Upper lobe of left lung (tissue), 6 donors: Measurements from ENCODE around the gene GAS2L1. TPM values are rescaled to one million over a fixed set of nuclear protein-coding genes. Genes with fewer than 3 reads are reported as not detected.

Source experiments
- ATAC-seq, 2 donors: fragments of 200-7000 bp; cut with Tn5 transposase; one replicate each; pipeline ENCODE4 v1.9.1; 2022; ENCODE audit warnings: mild to moderate bottlenecking in 2 of 2, moderate library complexity in 2 of 2; ENCODE audit not compliant: low FRiP score in 2 of 2
- DNase-seq, 2 donors: peaks; one replicate each; pipeline ENCODE4 v3.0.0-alpha.2; 2019 to 2020
- H3K27ac ChIP-seq, 4 donors: fragments of 200-600 bp; sonication (generic); one replicate each; pipeline ENCODE4 v1.5.1; 2016 to 2019
- H3K27me3 ChIP-seq, 4 donors: fragments of 200-600 bp; sonication (generic); one replicate each; pipeline ENCODE4 v1.5.1; 2017 to 2019
- H3K36me3 ChIP-seq, 4 donors: fragments of 200-600 bp; sonication (generic); one replicate each; pipeline ENCODE4 v1.5.1; 2016 to 2019
- H3K4me1 ChIP-seq, 4 donors: fragments of 200-600 bp; sonication (generic); one replicate each; pipeline ENCODE4 v1.5.1; 2018 to 2019
- H3K4me3 ChIP-seq, 4 donors: fragments of 200-600 bp; sonication (generic); one replicate each; pipeline ENCODE4 v1.5.1; 2017 to 2019; ENCODE audit warnings: mild to moderate bottlenecking in 2 of 4, moderate library complexity in 1 of 4
- H3K9me3 ChIP-seq, 4 donors: fragments of 200-600 bp; sonication (generic); one replicate each; pipeline ENCODE4 v1.5.1; 2018 to 2019
- CTCF ChIP-seq, 6 experiments: fragments of 450-650 bp in 4 of 6; fragments of 200-600 bp in 2 of 6; sonication (generic) in 2 of 6; IDR thresholded peaks; one replicate each; pipeline ENCODE4 v1.5.1; 2016 to 2019; ENCODE audit warnings: antibody characterized with exemption in 6 of 6
- EP300 ChIP-seq, 4 donors: sonication (generic); formaldehyde crosslinking; IDR thresholded peaks; one replicate each; pipeline ENCODE4 v1.5.1; 2017; ENCODE audit warnings: antibody characterized with exemption in 4 of 4, control low read depth in 2 of 4
- POLR2A ChIP-seq, 4 donors: fragments of 450-650 bp; IDR thresholded peaks; one replicate each; pipeline ENCODE4 v1.5.1; 2016 to 2017; ENCODE audit warnings: antibody characterized with exemption in 4 of 4, mild to moderate bottlenecking in 2 of 4
- POLR2AphosphoS5 ChIP-seq, 2 donors: sonication (generic); formaldehyde crosslinking; IDR thresholded peaks; one replicate each; pipeline ENCODE4 v1.5.1; 2017; ENCODE audit warnings: antibody characterized with exemption in 2 of 2
- WGBS, 2 donors: methylation state at CpG; one replicate each; pipeline ENCODE4 v1.1.5; 2017 to 2018; 5-methylcytosine and 5-hydroxymethylcytosine counted together
- total RNA-seq, 6 donors: library from RNA; depleted of rRNA in 4 of 6; stranded (reverse); fragments of >200 nt in 4 of 6; gene quantifications; one replicate each; pipeline versions ENCODE4 v1.1.0 to v1.2.1, GENCODE V29; 2016 to 2021
- donor health status: DM: no; HTN: no; CAD: no; lungs with moderate emphysema.
- donor health status: DM: no; HTN: yes; CAD: no; lungs with severe emphysema.

The GAS2L1 gene
- total RNA-seq, 6 donors from 2014 or later: 14.4 to 63.4 (median 36.1) TPM

DNA sequence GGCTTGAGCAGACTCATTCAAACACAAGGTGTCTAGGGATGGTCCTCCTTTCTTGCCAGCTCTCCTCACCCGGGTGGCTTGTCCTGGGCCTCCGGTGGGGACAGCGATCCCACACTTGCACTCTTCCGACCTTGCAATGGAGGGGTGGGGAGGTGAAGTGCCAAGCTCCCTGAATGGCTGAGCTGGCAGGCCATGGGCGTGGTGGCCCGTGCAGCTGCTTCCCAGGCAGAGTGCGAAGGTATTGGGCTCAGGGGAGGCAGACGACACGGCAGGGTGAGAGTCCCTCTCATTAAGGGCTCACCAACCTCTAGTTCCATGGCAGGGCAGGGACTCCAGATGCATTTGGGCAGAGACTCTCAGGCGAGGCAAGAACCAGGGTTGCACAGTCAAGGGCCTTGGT, 20.0 kb downstream of the GAS2L1 start:
- DNase-seq: no peak
- ATAC-seq: no peak
- 95 to 100% methylated on average over 1 to 10 of the region's 10 CpGs for WGBS, 2 donors
- Histone ChIP-seq H3K4me3 (no peak overlapping the region), H3K9me3 (no peaks in the 10 kb centered on the region), H3K27ac (no peak overlapping the region), H3K4me1 (no peaks in the 10 kb centered on the region), H3K36me3 (peaks cover 4 to 52% (median 49%) of the 10 kb centered on the region in 4 donors), H3K27me3 (no peaks in the 10 kb centered on the region)
- TF ChIP-seq POLR2AphosphoS5 (IDR thresholded peaks at IDR 0.05) (no peak), CTCF (IDR thresholded peaks at IDR 0.05) (no peak), POLR2A (IDR thresholded peaks at IDR 0.05) (no peak), EP300 (IDR thresholded peaks at IDR 0.05) (no peak)

DNA sequence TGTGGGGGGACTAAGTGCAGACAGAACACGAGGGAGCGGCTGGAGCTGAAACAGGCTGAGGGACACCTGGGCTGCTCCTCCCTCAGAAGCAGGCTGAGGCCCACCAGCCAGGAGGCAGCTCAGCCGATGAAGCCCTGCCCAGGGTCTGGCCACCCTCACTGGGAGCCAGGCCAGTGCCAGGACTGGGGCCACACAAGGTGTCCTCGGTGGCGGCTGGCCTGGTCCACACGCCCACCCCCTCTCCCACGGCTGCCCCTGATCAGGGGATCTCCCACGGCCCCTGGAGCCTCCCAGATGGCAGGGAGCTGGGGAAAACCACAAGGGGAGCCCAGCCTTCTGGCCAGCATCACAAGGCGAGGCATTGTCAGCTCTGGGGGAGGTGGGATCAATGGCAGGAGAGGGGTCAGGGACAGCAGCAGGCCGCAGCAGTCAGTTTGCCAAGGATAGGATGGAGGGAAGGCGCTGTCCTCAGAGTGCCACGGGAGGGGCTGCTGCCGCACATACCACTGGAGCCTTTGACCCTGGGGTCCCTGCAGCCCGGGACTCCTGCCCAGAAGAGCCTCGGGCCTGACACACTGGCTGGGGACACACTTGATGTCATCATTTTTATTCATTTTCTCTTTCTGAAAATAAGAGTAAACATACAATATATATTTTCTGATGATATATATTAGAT, 20.8 kb downstream of the GAS2L1 start:
- Histone ChIP-seq H3K27ac (no peak overlapping the region), H3K9me3 (no peaks in the 10 kb centered on the region), H3K27me3 (no peaks in the 10 kb centered on the region), H3K4me3 (no peak overlapping the region), H3K4me1 (no peaks in the 10 kb centered on the region), H3K36me3 (peaks cover 4 to 60% (median 55%) of the 10 kb centered on the region in 4 donors)
- DNase-seq: peak in 1 of 2 donors; percentile 72
- no peak for TF ChIP-seq POLR2A (IDR thresholded peaks at IDR 0.05)
- TF ChIP-seq CTCF (IDR thresholded peaks at IDR 0.05): no peak
- no peak for TF ChIP-seq POLR2AphosphoS5 (IDR thresholded peaks at IDR 0.05)
- TF ChIP-seq EP300 (IDR thresholded peaks at IDR 0.05): no peak
- 92 to 97% methylated on average over 7 to 15 of the region's 15 CpGs for WGBS, 2 donors
- no peak for ATAC-seq

DNA sequence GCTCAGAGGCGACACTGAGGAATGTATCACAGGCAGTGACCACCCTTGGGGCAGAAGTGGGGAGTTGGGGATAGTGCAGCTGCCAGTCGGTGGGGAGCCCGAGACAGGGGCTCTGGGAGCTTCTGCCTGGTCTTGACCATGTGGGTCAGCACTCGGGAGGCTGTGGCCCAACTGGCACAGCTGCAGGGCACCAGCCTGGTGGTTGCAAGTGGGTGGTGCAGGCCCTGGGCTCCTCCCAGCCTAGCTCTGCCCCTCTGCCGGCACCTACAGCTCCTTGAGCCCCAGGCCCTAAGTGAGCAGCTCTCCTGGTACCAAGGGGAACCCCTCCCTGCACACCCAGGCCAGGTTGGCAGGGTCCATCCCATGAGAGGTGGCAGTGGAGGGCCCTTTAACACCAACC, 21.6 kb downstream of the GAS2L1 start:
- H3K27ac ChIP-seq: no peak overlapping the region
- no peak overlapping the region for H3K4me3 ChIP-seq
- DNase-seq (no peak), ATAC-seq (no peak)
- WGBS, 2 donors: 85 to 93% methylated on average over 3 to 5 of the region's 5 CpGs
- TF ChIP-seq EP300 (IDR thresholded peaks at IDR 0.05): no peak
- TF ChIP-seq POLR2A (IDR thresholded peaks at IDR 0.05): no peak
- peak in 1 of 6 experiments; percentile 11 for TF ChIP-seq CTCF (IDR thresholded peaks at IDR 0.05)
- TF ChIP-seq POLR2AphosphoS5 (IDR thresholded peaks at IDR 0.05): no peak
- no peaks in the 10 kb centered on the region for H3K27me3 ChIP-seq
- no peaks in the 10 kb centered on the region for H3K9me3 ChIP-seq
- no peaks in the 10 kb centered on the region for H3K4me1 ChIP-seq
- H3K36me3 ChIP-seq: peaks cover 4 to 68% (median 62%) of the 10 kb centered on the region in 4 donors

GRCh38 chr22:29328566-29329500, 22.4 kb downstream of the GAS2L1 start:
- no peak overlapping the region for H3K4me3 ChIP-seq
- no peaks in the 10 kb centered on the region for H3K27me3 ChIP-seq
- ATAC-seq (no peak), DNase-seq (no peak)
- no peaks in the 10 kb centered on the region for H3K4me1 ChIP-seq
- H3K36me3 ChIP-seq: peaks cover 7 to 76% (median 69%) of the 10 kb centered on the region in 4 donors
- no peaks in the 10 kb centered on the region for H3K9me3 ChIP-seq
- WGBS, 2 donors: 95 to 96% methylated on average over 28 to 33 of the region's 34 CpGs
- TF ChIP-seq POLR2AphosphoS5 (IDR thresholded peaks at IDR 0.05) (no peak), EP300 (IDR thresholded peaks at IDR 0.05) (no peak), POLR2A (IDR thresholded peaks at IDR 0.05) (no peak), CTCF (IDR thresholded peaks at IDR 0.05) (no peak)
- H3K27ac ChIP-seq: no peak overlapping the region
